Right lung (tissue), 5 donors: ENCODE data around the gene MGAT4D. TPM values are rescaled to one million over a fixed set of nuclear protein-coding genes. Genes with fewer than 3 reads are reported as not detected.
"Not testable (repeated sequence)": the region's sequence is repeated elsewhere in the genome, so short reads cannot be mapped to it uniquely, and the experiment has no call there.

Experiments used
- DNase-seq, 2 donors: peaks; one replicate each; pipeline ENCODE4 v3.0.0-alpha.2; 2013
- polyA plus RNA-seq, 5 donors: library from polyadenylated mRNA; unstranded; fragments of 120-200 nt; gene quantifications; one replicate each; pipeline versions ENCODE4 v1.2.1 to v1.2.3, GENCODE V29; 2013; ENCODE audit warnings: inconsistent platforms in 1 of 5, low replicate concordance in 1 of 5; ENCODE audit not compliant: insufficient read length in 5 of 5, insufficient read depth in 1 of 5

The MGAT4D gene
- polyA plus RNA-seq, 5 donors = not detected

DNA sequence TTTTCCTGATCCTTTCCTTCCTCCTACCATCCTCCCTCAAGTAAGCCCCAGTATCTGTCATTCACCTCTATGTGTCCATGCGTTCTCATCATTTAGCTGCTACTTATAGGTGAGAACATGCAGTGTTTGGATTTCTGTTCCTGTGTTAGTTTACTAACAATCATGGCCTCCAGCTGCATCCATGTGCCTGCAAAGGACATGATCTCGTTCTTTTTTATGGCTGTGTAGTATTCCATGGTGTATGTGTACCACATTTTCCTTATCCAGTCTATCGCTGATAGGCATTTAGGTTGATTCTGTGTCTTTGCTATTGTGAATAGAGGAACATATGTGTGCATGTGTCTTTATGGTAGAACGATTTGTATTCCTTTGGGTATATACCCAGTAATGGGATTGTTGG is 53.7 kb downstream of the MGAT4D start:
- not testable (repeated sequence) for DNase-seq

DNA sequence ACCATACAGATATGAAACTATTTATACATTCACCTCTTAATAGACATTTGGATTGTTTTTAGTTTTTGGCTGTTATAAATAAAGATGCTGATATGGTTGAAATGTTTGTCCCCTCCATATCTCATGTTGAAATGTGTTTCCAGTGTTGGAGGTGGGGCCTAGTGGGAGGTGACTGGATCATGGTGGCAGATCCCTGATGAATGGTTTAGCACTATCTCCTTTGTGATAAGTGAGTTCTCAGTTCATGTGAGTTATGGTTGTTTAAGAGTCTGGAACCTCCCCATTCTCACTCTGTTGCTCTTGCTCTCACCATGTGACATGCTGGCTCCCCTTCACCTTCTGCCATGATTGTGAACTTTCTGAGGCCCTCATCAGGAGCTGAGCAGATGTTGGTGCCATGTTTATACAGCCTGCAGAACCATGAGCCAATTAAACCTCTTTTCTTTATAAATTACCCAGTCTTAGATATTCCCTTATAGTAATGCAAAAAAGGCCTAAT is 58.4 kb downstream of the MGAT4D start:
- no peak for DNase-seq

- DNase-seq = peak; percentile 11 to 13
Measured at GRCh38 chr4:140427919-140428471, 70.1 kb downstream of the MGAT4D start.

GRCh38 chr4:140427106-140427918 is 70.8 kb downstream of the MGAT4D start, which contains the start of gene CLGN:
TSS of gene CLGN (minus strand) at chr4:140427648. CDS start at chr4:140413078, 14,570 bp downstream.
- DNase-seq = peak; percentile 71 to 74

DNA sequence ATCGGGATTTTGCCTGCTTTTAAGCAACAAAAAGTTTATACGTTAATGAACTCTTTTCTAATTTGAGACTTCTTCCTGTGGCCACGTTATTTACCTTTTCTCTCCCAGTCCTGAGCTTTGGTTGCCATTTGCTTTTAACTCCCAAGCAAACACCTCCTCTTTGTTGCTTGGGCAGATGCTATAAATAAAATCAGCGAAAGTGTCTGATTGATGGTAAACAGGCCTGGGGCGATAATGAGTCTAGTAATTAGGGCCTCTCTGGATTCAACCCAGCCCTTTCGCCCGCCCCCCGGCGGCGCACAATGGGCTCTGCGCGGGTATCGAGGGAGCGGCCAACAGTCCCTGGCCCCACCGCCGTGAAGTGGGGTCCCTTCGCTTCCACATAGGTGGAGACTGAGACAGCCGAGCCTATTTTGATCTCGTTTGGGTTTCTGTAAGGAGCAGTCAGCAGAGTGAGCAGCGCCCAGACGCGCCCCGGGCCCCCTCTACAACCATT is 71.4 kb downstream of the MGAT4D start:
- no peak for DNase-seq

GRCh38 chr4:140423106-140423505 is 75.0 kb downstream of the MGAT4D start:
- no peak for DNase-seq

- DNase-seq = not testable (repeated sequence)
Measured at GRCh38 chr4:140413130-140413969, 84.7 kb downstream of the MGAT4D start.

GRCh38 chr4:140408974-140409373 is 89.1 kb downstream of the MGAT4D start:
- DNase-seq = no peak

DNA sequence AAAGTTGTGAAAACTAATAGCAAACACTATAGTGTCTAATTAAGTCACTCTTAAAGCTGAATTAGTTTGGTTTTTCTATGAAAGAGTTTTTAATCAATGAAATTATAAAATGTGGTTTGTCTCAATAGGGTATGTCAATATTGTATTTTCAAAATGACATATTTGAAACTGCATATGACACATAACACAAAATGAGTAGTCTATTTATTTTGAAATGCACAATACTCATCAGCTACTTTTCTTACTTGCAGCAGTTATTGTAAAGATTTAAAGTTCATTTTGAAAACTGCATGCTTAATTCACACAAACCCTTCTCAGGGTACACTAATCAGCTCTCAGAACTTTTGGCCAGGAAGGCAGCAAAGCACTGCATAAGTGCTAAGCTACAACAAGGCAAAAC is 91.8 kb downstream of the MGAT4D start:
- no peak for DNase-seq

GRCh38 chr4:140400111-140400510 is 98.0 kb downstream of the MGAT4D start:
- DNase-seq = no peak

DNA sequence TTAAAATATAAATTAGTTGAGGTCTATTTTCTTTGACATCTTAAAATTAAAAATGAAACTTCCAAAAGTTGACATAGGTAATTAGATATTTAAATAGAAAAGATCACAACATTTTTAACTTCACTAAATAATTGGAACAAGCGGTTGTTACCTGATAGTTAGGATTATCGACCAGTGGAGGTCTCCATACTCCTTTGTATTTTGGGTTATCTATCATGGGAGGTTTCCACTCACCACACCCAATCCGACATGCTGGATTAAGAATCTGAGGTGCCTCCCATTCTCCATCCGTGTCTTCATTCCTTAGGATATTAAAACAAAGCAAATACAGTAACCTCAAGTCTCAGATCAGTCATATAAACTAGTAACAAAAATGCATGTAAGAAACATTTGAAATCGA is 102.4 kb downstream of the MGAT4D start:
- no peak for DNase-seq

Other genes starting within 250 kb of the MGAT4D start
- 100 to 1,000 TPM in 1 of 5 donors, 10 to 100 TPM in 4; 78.8 to 111 (median 86.4) TPM for gene SCOC, start 124.6 kb downstream of the MGAT4D start, polyA plus RNA-seq
- 1 to 10 TPM; 4.0 to 5.8 (median 4.8) TPM for gene CLGN, start 70.6 kb downstream of the MGAT4D start, polyA plus RNA-seq
- gene ELMOD2, start 25.9 kb upstream of the MGAT4D start, polyA plus RNA-seq = 10 to 100 TPM; 29.1 to 57.4 (median 48.0) TPM
- under 1 TPM; 0.25 to 0.75 (median 0.54) TPM for gene UCP1, start 70.7 kb upstream of the MGAT4D start, polyA plus RNA-seq